EL (cell line): ENCODE measurements around the gene GLIS1.
"Not testable (repeated sequence)": the region's sequence is repeated elsewhere in the genome, so short reads cannot be mapped to it uniquely, and the experiment has no call there.

Experiments
- DNase-seq: peaks from one replicate; pipeline ENCODE4 v3.0.0-alpha.2; 2016

GLIS1 gene

GRCh38 chr1:53557830-53558738 lies 180.9 kb downstream of the GLIS1 start:
- DNase-seq = no peak

DNA sequence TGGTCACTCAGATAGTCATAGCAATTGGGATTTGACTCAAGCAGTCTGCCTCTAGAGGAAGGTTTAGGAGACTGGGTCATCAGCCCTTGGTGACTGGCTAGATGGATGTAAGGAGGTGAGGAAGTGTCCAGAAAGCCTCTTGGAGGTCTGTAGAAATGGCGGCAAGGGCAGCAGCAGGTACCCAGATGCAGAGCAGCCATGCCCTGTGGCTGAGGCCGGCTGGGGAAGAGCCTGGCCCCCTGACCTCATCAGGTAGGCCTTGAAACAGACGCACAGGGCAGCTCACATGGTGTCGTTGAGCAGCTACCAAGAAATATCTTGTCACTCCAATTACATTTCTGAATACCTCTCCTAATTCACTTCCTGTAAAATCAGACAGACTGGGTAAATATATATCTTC lies 181.6 kb downstream of the GLIS1 start:
- DNase-seq = no peak

DNA sequence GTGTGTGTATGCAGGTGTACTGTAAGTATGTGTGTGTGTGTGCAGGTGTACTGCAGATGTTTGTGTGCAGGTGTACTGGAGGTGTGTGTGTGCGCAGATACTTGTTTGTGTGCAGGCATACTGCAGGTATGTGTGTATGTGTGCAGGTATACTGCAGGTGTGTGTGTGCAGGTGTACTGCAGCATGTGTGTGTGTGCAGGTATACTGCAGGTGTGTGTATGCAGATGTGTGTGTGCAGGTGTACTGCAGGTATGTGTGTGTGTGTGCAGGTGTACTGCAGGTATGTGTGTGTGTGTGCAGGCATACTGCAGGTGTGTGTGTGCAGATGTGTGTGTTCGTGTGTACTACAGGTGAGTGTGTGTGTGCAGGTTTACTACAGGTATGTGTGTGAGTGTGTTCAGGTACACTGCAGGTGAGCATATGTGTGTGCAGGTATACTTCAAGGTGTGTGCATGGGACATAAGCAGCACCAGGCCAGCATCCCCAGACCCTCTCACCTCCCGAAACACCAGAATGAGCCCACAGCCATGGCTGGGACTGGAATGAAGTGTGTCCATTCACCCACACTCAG lies 182.2 kb downstream of the GLIS1 start:
- no peak for DNase-seq

DNA sequence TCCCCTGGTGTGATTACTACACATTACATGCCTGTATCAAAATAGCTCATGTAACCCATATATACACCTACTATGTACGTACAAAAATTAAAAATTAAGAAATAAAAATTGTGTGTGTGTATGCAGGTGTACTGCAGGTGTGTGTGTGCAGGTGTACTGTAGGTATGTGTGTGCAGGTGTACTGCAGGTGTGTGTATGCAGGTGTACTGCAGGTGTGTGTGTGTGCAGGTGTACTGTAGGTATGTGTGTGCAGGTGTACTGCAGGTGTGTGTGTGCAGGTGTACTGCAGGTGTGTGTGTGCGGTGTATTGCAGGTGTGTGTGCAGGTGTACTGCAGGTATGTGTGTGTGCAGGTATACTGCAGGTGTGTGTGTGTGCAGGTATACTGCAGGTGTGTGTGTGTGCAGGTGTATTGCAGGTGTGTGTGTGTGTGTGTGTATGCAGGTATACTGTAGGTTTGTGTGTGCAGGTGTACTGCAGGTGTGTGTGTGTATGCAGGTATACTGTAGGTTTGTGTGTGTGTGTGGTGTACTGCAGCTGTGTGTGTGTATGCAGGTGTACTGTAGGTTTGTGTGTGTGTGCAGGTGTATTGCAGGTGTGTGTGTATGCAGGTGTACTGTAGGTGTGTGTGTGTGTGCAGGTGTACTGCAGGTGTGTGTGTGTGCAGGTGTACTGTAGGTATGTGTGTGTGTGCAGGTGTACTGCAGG lies 183.2 kb downstream of the GLIS1 start:
- DNase-seq = not testable (repeated sequence)

DNA sequence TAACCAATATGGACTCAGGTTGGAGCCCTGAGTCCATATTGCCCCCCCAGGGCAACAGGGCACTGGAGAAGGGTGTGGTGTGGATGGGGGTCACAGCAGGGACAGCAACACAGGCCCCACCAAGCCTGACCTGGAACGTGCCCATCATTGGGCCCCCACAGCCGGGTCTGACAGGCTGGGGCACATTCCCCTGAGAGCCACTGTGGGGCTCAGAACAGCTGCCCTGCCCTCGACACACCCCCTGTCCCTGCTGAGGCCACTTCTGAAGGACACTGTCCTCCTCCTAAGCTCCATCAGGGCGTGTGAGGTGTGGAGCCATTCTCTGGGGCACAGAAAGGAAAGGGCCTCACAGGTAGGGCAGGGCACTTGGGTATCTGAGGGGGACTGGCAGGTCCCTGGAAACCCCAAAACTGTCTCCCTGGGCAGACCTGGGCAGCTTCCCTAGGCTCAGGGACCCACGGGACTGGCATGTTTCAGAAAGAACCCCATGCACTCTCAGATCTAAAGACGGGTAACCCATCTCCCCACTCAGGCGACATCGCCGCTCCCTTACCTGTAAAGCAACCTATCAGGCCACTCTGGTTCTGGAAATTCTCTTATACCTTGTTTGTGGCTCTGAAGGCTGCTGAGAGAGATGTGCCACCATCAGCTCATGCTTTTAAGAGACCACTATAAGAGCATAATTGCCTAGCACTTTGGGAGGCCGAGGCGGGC lies 184.2 kb downstream of the GLIS1 start:
- no peak for DNase-seq

- peak; percentile 63 for DNase-seq
Observed at GRCh38 chr1:53553734-53554509, 185.0 kb downstream of the GLIS1 start.

DNA sequence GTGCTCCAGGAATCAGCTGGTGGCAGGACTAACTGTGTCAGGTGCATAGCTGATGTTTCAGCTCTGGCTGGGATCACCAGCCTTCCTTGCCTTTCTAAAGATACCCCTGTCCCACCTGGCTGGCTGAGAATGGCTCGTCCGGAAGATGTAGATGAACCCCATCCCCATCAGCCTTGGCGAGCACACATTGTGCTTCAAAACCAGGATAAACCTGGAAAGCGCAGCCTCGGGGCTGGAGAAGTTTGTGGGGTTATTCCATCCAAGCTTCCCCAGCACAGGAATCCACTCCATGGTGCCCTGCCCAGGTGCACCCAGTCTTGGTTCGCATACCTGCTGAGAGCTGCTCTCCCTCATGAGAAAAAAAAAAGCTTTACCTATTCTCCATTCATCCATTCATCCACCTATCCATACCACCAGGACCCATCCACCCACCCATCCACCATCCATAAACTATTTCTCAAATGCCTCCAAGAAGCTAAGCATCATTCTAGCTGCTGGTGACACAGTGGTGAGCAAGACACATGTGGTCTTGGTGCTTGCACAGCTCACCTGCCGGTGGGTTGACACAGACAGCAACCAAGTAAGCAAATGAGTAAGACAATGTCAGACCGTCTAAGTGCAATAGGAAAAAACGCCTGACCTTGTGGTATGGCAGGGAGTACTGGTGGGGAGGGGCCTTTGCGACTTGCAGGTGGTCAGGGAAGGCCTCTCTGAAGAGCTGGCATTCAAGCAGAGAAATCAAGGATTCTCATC lies 185.8 kb downstream of the GLIS1 start:
- no peak for DNase-seq

DNA sequence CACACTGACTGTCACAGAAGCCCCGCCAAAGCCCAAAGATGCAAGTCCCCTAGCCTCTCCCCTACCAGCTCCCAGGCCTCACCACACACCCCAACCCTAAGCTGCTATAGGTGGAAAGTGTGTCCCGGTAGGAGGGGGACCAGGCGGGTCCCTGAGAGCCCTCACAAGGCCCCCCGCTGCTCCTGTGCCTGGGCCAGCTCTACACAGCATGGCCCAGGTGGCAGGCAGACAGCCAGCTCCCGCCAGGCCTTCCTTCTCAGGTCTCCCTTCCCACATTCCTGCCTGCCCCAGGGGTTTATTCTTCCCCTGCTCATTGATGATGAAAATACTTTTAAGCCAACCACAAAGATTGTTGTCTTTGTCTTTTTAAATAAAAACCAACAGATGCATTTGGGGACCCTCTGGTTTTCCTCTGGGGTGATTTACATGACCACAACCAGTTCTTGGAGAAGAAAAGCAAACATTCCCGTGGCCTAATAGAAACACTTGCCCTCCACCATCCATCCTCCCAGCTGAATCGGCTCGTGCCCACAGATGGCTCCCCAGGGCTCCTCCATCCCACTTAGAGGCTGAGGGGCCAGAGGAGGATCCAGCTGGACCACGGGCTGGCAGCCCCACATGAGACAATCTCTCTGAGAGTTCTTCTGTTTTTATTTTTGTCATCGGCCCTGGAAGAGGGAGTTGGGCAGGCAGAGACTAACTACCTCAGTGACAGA lies 186.7 kb downstream of the GLIS1 start:
- peak; percentile 36 for DNase-seq

DNA sequence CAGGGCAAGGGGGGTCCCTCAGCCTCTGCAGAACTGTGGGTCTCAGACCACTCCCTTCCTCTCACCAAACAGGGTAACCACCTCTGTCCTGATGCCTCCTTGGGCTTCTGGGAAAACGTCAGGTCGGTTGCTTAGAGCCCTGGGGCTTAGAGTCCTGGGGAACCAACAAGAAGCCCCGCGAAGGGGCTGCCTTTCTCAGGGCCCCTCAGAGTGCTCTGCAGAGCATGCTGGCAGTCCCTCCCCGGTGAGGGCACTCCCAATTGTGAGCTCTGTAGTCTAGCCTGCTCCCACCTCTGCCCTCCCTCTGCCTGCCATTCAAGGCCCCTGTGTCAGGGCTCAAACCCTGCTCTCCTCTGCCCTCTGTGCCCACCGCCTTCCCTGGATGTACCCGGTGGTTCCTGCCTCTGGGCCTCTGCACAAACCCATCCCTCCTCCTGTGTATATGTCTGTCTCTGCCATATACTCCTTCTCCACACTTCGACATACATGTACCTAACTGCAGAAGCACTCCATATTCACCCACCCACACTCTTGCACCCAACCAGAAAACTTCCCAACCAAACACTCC lies 187.5 kb downstream of the GLIS1 start:
- DNase-seq = no peak

DNA sequence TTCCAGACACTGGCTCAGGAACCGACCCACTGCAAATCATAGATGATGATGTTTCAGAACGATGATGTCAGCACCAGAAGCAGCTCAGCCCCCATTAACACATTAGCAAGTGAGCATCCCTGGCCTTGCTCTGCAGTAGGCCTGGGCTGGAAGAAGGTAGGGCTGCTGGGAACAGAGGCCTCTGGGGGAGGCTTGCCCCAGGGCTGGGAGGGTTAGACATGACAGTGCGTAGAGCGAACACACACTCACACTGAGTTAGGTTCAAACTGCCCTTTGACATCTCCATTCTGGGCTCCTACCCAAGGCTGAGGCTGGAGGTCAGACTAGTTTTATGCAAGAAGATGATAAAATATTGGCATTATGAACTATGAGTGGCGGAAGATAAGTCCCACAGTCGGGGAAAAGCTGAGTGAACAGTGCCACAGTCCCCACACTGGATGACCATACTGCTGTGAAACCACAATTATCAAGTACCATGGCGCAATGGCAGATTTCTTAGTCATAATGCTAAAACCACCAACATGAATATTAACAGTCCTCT lies 188.7 kb downstream of the GLIS1 start:
- peak; percentile 41 for DNase-seq

DNA sequence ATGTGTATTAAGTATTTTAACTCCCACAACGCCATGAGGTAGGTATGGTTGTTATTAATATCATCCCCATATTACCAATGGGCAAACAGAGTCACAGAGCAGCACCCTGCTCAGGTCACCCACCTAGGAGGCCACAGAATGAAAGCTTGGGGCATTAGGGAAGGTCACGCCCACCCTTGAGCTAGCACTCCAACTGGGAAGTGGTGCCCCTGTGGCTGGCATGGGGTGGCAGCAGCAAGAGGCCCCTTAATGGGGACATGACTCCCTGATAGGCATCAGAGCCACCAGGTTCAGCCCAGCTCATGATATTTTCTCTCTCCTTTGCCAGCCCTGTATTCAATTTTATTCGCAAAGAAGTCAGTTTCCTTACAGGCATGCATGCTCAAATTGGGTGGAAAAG lies 189.2 kb downstream of the GLIS1 start:
- DNase-seq = no peak

DNA sequence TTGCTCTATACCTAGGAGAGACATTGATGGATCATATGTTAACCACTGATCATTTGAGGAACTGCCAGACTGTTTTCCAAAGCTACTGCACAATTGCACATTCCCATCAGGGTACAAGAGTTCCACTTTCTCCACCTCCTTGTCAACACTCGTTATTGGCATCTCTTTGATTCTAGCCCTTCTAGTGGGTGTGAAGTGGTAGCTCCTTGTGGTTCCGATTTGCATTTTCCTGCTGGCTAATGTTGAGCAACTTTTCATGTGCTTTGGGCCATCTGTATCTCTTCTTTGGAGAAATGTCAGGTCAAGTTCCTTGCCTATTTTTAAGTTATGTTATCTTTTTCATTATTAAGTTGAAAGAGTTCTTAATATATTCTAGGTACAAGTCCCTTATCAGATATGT lies 189.7 kb downstream of the GLIS1 start:
- DNase-seq = no peak

GRCh38 chr1:53548031-53548491 lies 190.9 kb downstream of the GLIS1 start:
- DNase-seq = no peak

DNA sequence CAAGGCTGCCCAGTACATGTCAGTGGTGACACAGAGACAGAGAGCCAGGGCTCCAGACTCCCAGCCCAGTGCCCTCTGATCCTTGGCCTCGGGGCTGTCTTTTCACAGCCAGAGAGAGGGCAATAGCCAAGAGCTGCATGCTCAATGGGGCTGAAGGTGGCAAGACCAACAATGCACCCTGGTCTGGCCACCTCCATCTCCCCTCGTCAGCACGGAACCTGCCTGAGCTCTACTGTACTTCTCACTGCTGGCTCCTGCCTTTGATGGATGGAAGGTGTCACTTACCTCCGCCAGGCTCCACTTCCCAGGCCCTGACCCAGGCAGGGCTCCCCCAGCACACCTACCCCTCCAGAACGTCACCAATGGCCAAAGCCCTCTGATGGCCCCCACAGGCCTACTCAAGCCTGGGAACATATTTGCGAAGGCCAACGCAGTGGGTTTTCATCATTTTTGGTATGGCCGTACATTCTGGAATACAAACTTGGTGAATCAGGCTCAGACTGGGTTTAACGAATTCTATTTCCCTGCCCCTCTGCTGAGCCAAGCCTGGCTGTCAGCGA lies 191.7 kb downstream of the GLIS1 start:
- no peak for DNase-seq

- DNase-seq = no peak
Observed at GRCh38 chr1:53546409-53547155, 192.4 kb downstream of the GLIS1 start.

- DNase-seq = no peak
Observed at GRCh38 chr1:53545663-53546408, 193.1 kb downstream of the GLIS1 start.

- no peak for DNase-seq
Observed at GRCh38 chr1:53544728-53545515, 194.0 kb downstream of the GLIS1 start.
